Right atrium auricular region (tissue), 2 donors: ENCODE measurements around the gene RGL1. TPM values are rescaled to one million over a fixed set of nuclear protein-coding genes. Genes with fewer than 3 reads are reported as not detected.

Experiments used
- DNase-seq: peaks from one replicate; pipeline ENCODE4 v3.0.0-alpha.2; 2019; ENCODE audit warnings: low spot score
- H3K27ac ChIP-seq, 2 donors: fragments of 200-600 bp; sonication (generic); 1 replicate in 1 of 2; 2 replicates in 1 of 2; pipeline ENCODE4 v1.5.1; 2016 to 2019
- H3K27me3 ChIP-seq, 2 donors: fragments of 200-600 bp; sonication (generic); one replicate each; pipeline versions ENCODE4 v1.5.1 to v1.6.0; 2017 to 2019
- H3K36me3 ChIP-seq: fragments of 200-600 bp; sonication (generic); one replicate; pipeline ENCODE4 v1.5.1; 2016
- H3K4me1 ChIP-seq, 2 donors: fragments of 200-600 bp; sonication (generic); one replicate each; pipeline versions ENCODE4 v1.5.1 to v1.6.0; 2017 to 2019
- H3K4me3 ChIP-seq, 2 donors: fragments of 200-600 bp; sonication (generic); 1 replicate in 1 of 2; 2 replicates in 1 of 2; pipeline ENCODE4 v1.5.1; 2017 to 2019; ENCODE audit warnings: mild to moderate bottlenecking in 1 of 2, moderate library complexity in 1 of 2
- H3K9me3 ChIP-seq, 2 donors: fragments of 200-600 bp; sonication (generic); one replicate each; pipeline ENCODE4 v1.5.1; 2019
- total RNA-seq, 2 donors: library from RNA; depleted of rRNA; stranded (reverse); fragments of >200 nt; gene quantifications; one replicate each; pipeline ENCODE4 v1.1.0, GENCODE V29; 2016
- TF ChIP-seq, protein P1 (sequence below), 2 donors: fragments of 200-600 bp; sonication (generic); IDR thresholded peaks; one replicate each; pipeline ENCODE4 v1.5.1; 2019; ENCODE audit warnings: antibody characterized with exemption in 2 of 2

Gene RGL1
- total RNA-seq, 2 donors from 2014 or later: 14.9 to 22.7 TPM

DNA sequence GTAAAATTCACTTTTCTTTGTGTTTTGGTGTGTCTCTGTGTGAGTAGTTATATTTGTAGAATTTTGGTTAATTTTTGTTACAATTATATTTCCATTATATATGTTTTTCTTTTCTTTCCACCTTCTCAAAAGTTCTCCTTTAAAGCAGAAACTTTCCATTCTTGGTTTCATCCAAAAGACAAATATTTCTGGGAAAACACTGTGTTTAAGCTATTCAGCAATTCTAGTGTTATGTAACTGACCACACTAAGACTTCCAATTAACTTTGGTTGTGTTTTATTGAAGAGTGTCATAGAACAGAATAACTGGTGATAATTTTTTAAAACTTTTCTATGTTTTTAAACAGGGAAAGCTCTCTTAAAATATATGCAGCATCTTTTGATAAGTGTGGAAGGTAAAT lies 13.6 kb upstream of the RGL1 start:
- Histone ChIP-seq H3K27ac (no peak overlapping the region), H3K27me3 (no peaks in the 10 kb centered on the region), H3K4me3 (no peak overlapping the region)

DNA sequence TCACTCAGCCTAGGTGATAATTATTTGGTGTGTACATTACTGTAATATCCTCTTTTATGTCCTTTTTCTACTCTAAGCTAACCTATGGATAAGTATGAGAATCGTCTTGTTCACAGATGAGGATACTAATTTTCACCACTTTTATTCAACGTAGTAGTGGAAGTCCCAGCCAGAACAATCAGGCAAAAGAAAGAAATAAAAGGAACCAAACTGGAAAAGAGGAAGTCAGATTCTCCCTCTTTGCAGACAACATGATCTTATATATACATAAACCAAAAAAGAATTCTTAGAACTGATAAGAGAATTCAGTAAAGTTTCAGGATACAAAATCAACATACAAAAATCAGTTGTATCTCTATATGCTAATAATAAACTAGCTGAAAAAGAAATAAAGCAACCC lies 12.6 kb upstream of the RGL1 start:
- Histone ChIP-seq H3K9me3 (no peaks in the 10 kb centered on the region), H3K27me3 (no peaks in the 10 kb centered on the region), H3K4me3 (no peak overlapping the region), H3K36me3 (no peaks in the 10 kb centered on the region), H3K27ac (no peak overlapping the region), H3K4me1 (no peaks in the 10 kb centered on the region)
- TF ChIP-seq, protein P1, sequence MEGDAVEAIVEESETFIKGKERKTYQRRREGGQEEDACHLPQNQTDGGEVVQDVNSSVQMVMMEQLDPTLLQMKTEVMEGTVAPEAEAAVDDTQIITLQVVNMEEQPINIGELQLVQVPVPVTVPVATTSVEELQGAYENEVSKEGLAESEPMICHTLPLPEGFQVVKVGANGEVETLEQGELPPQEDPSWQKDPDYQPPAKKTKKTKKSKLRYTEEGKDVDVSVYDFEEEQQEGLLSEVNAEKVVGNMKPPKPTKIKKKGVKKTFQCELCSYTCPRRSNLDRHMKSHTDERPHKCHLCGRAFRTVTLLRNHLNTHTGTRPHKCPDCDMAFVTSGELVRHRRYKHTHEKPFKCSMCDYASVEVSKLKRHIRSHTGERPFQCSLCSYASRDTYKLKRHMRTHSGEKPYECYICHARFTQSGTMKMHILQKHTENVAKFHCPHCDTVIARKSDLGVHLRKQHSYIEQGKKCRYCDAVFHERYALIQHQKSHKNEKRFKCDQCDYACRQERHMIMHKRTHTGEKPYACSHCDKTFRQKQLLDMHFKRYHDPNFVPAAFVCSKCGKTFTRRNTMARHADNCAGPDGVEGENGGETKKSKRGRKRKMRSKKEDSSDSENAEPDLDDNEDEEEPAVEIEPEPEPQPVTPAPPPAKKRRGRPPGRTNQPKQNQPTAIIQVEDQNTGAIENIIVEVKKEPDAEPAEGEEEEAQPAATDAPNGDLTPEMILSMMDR (IDR thresholded peaks at IDR 0.05): no peak
- DNase-seq: no peak

More for the DNA sequence above, 13.6 kb upstream of the RGL1 start:
- H3K36me3 ChIP-seq: no peaks in the 10 kb centered on the region
- no peaks in the 10 kb centered on the region for H3K9me3 ChIP-seq
- TF ChIP-seq, protein P1 (IDR thresholded peaks at IDR 0.05): no peak
- no peak for DNase-seq
- no peaks in the 10 kb centered on the region for H3K4me1 ChIP-seq

DNA sequence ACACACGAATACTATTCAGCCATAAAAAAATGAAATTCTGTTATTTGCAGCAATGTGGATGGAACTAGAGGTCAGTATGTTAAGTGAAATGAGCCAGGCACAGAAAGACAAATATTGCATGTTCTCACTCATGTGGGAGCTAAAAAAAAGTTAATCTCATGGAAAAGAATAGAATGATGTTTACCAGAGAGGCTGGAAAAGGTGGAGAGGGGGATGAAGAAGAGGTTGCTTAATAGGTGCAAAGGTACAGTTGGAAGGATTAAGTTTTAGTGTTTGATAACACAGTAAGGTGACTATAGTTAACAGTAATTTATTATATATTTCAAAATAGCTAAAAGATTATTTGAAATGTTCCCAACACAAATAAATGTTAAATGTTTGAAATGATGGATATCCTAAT lies 10.8 kb upstream of the RGL1 start:
- Histone ChIP-seq H3K4me3 (no peak overlapping the region), H3K27me3 (no peaks in the 10 kb centered on the region), H3K36me3 (no peaks in the 10 kb centered on the region), H3K9me3 (no peaks in the 10 kb centered on the region), H3K27ac (no peak overlapping the region), H3K4me1 (no peaks in the 10 kb centered on the region)
- no peak for DNase-seq
- TF ChIP-seq, protein P1 (IDR thresholded peaks at IDR 0.05): no peak

DNA sequence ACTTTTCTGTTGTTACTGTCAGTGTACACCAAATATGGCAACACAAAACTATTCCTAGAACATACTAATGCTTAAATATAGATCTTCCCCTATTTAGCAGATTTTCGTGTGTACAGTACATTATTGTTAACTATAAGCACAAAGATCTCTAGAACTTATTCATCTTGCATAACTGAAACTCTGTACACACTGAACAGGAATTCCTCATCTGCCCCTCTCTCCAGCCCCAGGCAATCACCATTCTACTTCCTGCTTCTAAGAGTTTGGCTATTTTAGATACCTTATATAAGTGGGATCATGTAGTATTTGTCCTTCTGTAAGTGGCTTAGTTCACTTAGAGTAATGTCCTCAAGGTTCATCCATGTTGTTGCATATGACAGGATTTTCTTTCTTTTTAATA lies 4.5 kb upstream of the RGL1 start:
- Histone ChIP-seq H3K4me1 (peaks cover 0 to 7% of the 10 kb centered on the region in 2 donors), H3K27ac (no peak overlapping the region), H3K9me3 (peaks cover 0 to 10% of the 10 kb centered on the region in 2 donors), H3K4me3 (no peak overlapping the region), H3K36me3 (no peaks in the 10 kb centered on the region), H3K27me3 (no peaks in the 10 kb centered on the region)
- TF ChIP-seq, protein P1 (IDR thresholded peaks at IDR 0.05): no peak
- no peak for DNase-seq

DNA sequence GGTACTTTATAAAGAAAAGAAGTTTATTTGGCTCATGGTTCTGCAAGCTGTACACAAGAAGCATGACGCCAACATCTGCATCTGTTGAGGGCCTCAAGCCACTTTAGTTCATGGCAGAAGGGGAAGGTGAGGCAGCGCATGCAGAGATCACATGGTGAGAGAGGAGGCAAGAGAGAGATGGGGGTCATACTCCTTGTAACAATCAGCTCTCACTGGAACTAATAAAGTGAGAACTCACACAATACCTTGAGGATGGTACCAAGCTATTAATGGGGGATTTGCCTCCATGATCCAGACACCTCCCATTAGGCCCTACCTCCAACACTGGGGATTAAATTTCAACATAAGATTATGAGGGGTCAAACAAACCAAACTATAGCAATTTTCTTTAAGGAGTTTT lies 3.3 kb upstream of the RGL1 start:
- peaks cover 0 to 10% of the 10 kb centered on the region in 2 donors for H3K9me3 ChIP-seq
- no peaks in the 10 kb centered on the region for H3K36me3 ChIP-seq
- no peak for DNase-seq
- no peaks in the 10 kb centered on the region for H3K27me3 ChIP-seq
- TF ChIP-seq, protein P1 (IDR thresholded peaks at IDR 0.05): no peak
- peaks cover 0 to 14% of the 10 kb centered on the region in 2 donors for H3K4me1 ChIP-seq
- H3K27ac ChIP-seq: no peak overlapping the region
- no peak overlapping the region for H3K4me3 ChIP-seq

DNA sequence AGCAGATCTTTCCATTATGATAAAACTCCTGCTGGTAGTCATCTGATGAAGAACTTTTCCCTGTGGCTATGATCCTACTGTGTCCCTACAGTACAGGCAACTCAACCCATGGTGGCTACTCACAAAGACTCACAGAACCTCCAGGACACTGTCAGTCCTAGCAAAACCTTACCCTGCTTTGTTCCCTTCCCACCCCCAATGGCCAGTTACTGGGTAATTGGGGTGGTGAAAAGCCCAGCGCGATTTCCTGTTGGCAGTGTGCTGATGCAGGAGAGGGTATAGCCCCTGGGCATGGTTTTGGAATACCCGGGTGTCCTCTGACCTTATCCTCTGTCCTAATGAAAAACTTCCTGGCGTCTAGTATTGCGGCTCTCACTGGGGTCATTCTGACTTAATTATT lies 533 bp upstream of the RGL1 start:
- H3K9me3 ChIP-seq: peaks cover 0 to 10% of the 10 kb centered on the region in 2 donors
- DNase-seq: no peak
- TF ChIP-seq, protein P1 (IDR thresholded peaks at IDR 0.05): no peak
- H3K27ac ChIP-seq: peak overlapping the region; percentile 78 to 81
- no peaks in the 10 kb centered on the region for H3K36me3 ChIP-seq
- peaks cover 0 to 20% of the 10 kb centered on the region in 2 donors for H3K4me1 ChIP-seq
- no peaks in the 10 kb centered on the region for H3K27me3 ChIP-seq
- peak overlapping the region; percentile 59 to 68 for H3K4me3 ChIP-seq
